Ovary (tissue), 9 donors: ENCODE results near the gene CASKIN2. TPM values are rescaled to one million over a fixed set of nuclear protein-coding genes. Genes with fewer than 3 reads are reported as not detected.

Source experiments
- DNase-seq, 5 donors: peaks; one replicate each; pipeline ENCODE4 v3.0.0-alpha.2; 2019 to 2020
- H3K27ac ChIP-seq, 2 donors: fragments of 200-600 bp; one replicate each; pipeline versions ENCODE4 v1.5.1 to v1.8.0; 2019 to 2022
- H3K27me3 ChIP-seq: fragments of 200-600 bp; one replicate; pipeline ENCODE4 v1.8.0; 2022
- H3K36me3 ChIP-seq: fragments of 200-600 bp; sonication (generic); one replicate; pipeline ENCODE4 v1.5.1; 2019
- H3K4me1 ChIP-seq: one replicate; pipeline ENCODE4 v1.8.1; 2013; ENCODE audit warnings: mild to moderate bottlenecking, moderate library complexity; ENCODE audit not compliant: insufficient read depth
- H3K4me3 ChIP-seq: fragments of 200-600 bp; sonication (generic); one replicate; pipeline ENCODE4 v1.5.1; 2017
- H3K9me3 ChIP-seq, 2 donors: fragments of 200-600 bp in 1 of 2; sonication (generic) in 1 of 2; one replicate each; pipeline versions ENCODE4 v1.5.1 to v1.8.1; 2013 to 2019; ENCODE audit warnings: mild to moderate bottlenecking in 1 of 2, moderate library complexity in 1 of 2
- CTCF ChIP-seq, 3 donors: fragments of 450-650 bp in 2 of 3; fragments of 200-600 bp in 1 of 3; IDR thresholded peaks; one replicate each; pipeline versions ENCODE4 v1.5.1 to v1.8.0; 2016 to 2022; ENCODE audit warnings: antibody characterized with exemption in 3 of 3, mild to moderate bottlenecking in 1 of 3
- EP300 ChIP-seq: sonication (generic); formaldehyde crosslinking; IDR thresholded peaks from one replicate; pipeline ENCODE4 v1.6.1; 2017; ENCODE audit warnings: antibody characterized with exemption
- POLR2A ChIP-seq: fragments of 450-650 bp; IDR thresholded peaks from one replicate; pipeline ENCODE4 v1.6.1; 2017; ENCODE audit warnings: antibody characterized with exemption, mild to moderate bottlenecking, moderate library complexity
- WGBS, 3 donors: extraction: QIAGEN DNeasy Blood & Tissue Kit in 1 of 3; methylation state at CpG; one replicate each; pipeline versions ENCODE4 v1.1.5 to v1.1.7; 2013 to 2017; 5-methylcytosine and 5-hydroxymethylcytosine counted together
- intact Hi-C, 4 donors: fragments of 100-400 bp; cut with DNase I; formaldehyde crosslinking; loops; one replicate each; pipeline versions ENCODE4 v1.11.0 to v1.15.1; 2022 to 2023
- polyA plus RNA-seq, 2 donors: library from polyadenylated mRNA; stranded (reverse); fragments of 200-250 nt in 1 of 2; fragments of 350-450 nt in 1 of 2; fragmentation: Illumina TruSeq in 1 of 2; extraction: RNeasy Lipid Tissue Mini Kit (QIAGEN cat#74804) in 1 of 2; gene quantifications; one replicate each; pipeline ENCODE4 v1.2.3, GENCODE V29; 2013 to 2014
- total RNA-seq, 7 donors: library from RNA; depleted of rRNA in 2 of 7; stranded (reverse); fragments of >200 nt in 2 of 7; fragmentation: NEBNext Ultra II Directional in 3 of 7; extraction: Animal tissue kit (Norgen Biotek cat#: 25700) in 3 of 7; gene quantifications; one replicate each; pipeline versions ENCODE4 v1.1.0 to v1.2.4, GENCODE V29; 2016 to 2023
- donor health status: DM: no; HTN: no; CAD: no; lungs with moderate emphysema.
- donor health status: DM: no; HTN: no; CAD: no.
- donor health status: Bipolar disorder and iron deficiency.
- donor health status: DM: yes; HTN: yes; CAD: no.
- donor health status: DM: no; HTN: no; CAD: no.
- donor health status: DM: yes; HTN: yes; CAD: no.

CASKIN2 gene
- total and polyA plus RNA-seq, 9 donors: 9.1 to 58.7 (median 36.8) TPM

GRCh38 chr17:75496005-75496404 lies 19.3 kb downstream of the CASKIN2 start:
- WGBS, 3 donors: 85 to 90% (median 87%) methylated on average over 11 of the region's 11 CpGs
- Histone ChIP-seq H3K27me3 (no peaks in the 10 kb centered on the region), H3K27ac (no peak overlapping the region), H3K4me3 (no peak overlapping the region), H3K9me3 (no peaks in the 10 kb centered on the region), H3K36me3 (no peaks in the 10 kb centered on the region), H3K4me1 (peaks cover 3% of the 10 kb centered on the region)
- no peak for TF ChIP-seq POLR2A
- no peak for TF ChIP-seq CTCF (IDR thresholded peaks at IDR 0.05)
- TF ChIP-seq EP300: no peak
- DNase-seq: no peak
- intact Hi-C loops: loop anchor here in 1 of 4 donors (10.0 kb wide), 1 partner anchor 71 kb away; no protein-coding TSS in a partner anchor

- H3K9me3 ChIP-seq: no peaks in the 10 kb centered on the region
- no peaks in the 10 kb centered on the region for H3K36me3 ChIP-seq
- no peaks in the 10 kb centered on the region for H3K4me1 ChIP-seq
- no peaks in the 10 kb centered on the region for H3K27me3 ChIP-seq
- H3K27ac ChIP-seq: no peak overlapping the region
- DNase-seq: no peak
- intact Hi-C loops: loop anchor here in 1 of 4 donors (10.0 kb wide), 1 partner anchor 70 kb away; no protein-coding TSS in a partner anchor
- no peak overlapping the region for H3K4me3 ChIP-seq
- 88 to 94% (median 90%) methylated on average over 14 of the region's 14 CpGs for WGBS, 3 donors
- TF ChIP-seq CTCF (IDR thresholded peaks at IDR 0.05) (no peak), EP300 (no peak), POLR2A (no peak)
Observed at GRCh38 chr17:75494326-75494877, 20.9 kb downstream of the CASKIN2 start.

GRCh38 chr17:75493476-75494129 lies 21.7 kb downstream of the CASKIN2 start:
- no peaks in the 10 kb centered on the region for H3K9me3 ChIP-seq
- TF ChIP-seq CTCF (IDR thresholded peaks at IDR 0.05) (no peak), POLR2A (no peak), EP300 (no peak)
- DNase-seq: no peak
- H3K27me3 ChIP-seq: no peaks in the 10 kb centered on the region
- intact Hi-C loops: loop anchor here in 1 of 4 donors (10.0 kb wide), 1 partner anchor 69 kb away; no protein-coding TSS in a partner anchor
- H3K27ac ChIP-seq: no peak overlapping the region
- no peaks in the 10 kb centered on the region for H3K36me3 ChIP-seq
- no peak overlapping the region for H3K4me3 ChIP-seq
- no peaks in the 10 kb centered on the region for H3K4me1 ChIP-seq
- WGBS, 3 donors: 92 to 93% (median 92%) methylated on average over 22 to 23 of the region's 23 CpGs

GRCh38 chr17:75492555-75493168 lies 22.7 kb downstream of the CASKIN2 start:
- TF ChIP-seq CTCF (IDR thresholded peaks at IDR 0.05) (no peak), EP300 (no peak), POLR2A (no peak)
- H3K36me3 ChIP-seq: no peaks in the 10 kb centered on the region
- H3K9me3 ChIP-seq: no peaks in the 10 kb centered on the region
- no peak overlapping the region for H3K4me3 ChIP-seq
- H3K27me3 ChIP-seq: no peaks in the 10 kb centered on the region
- intact Hi-C loops: loop anchor here in 1 of 4 donors (10.0 kb wide), 1 partner anchor 68 kb away; no protein-coding TSS in a partner anchor
- no peak for DNase-seq
- H3K4me1 ChIP-seq: no peaks in the 10 kb centered on the region
- 92 to 93% (median 92%) methylated on average over 23 of the region's 23 CpGs for WGBS, 3 donors
- H3K27ac ChIP-seq: no peak overlapping the region
